Liver (tissue), 9 donors: ENCODE results near the gene DMD. TPM values are rescaled to one million over a fixed set of nuclear protein-coding genes. Genes with fewer than 3 reads are reported as not detected.

Experiments used
- DNase-seq: peaks from one replicate; pipeline ENCODE4 v3.0.0-alpha.2; 2017; ENCODE audit warnings: low spot score
- H3K27ac ChIP-seq, 2 donors: one replicate each; pipeline ENCODE4 v1.7.0; 2013; ENCODE audit warnings: inconsistent platforms in 2 of 2, low read length in 2 of 2, control low read depth in 1 of 2, low read depth in 1 of 2, mild to moderate bottlenecking in 1 of 2
- H3K27me3 ChIP-seq, 4 donors: one replicate each; pipeline versions ENCODE4 v1.6.1 to v1.7.0; 2013; ENCODE audit warnings: low read length in 3 of 4, inconsistent platforms in 1 of 4, mild to moderate bottlenecking in 1 of 4, moderate library complexity in 1 of 4; ENCODE audit not compliant: control insufficient read depth in 4 of 4, insufficient read depth in 4 of 4
- H3K36me3 ChIP-seq, 4 donors: one replicate each; pipeline versions ENCODE4 v1.6.1 to v1.7.0; 2013; ENCODE audit warnings: low read length in 3 of 4, mild to moderate bottlenecking in 3 of 4, low read depth in 1 of 4, moderate library complexity in 1 of 4; ENCODE audit not compliant: control insufficient read depth in 4 of 4, insufficient read depth in 3 of 4
- H3K4me1 ChIP-seq, 4 donors: one replicate each; pipeline versions ENCODE4 v1.6.1 to v1.7.0; 2013; ENCODE audit warnings: low read length in 3 of 4, mild to moderate bottlenecking in 3 of 4, moderate library complexity in 1 of 4; ENCODE audit not compliant: control insufficient read depth in 4 of 4, insufficient read depth in 4 of 4
- H3K4me3 ChIP-seq, 3 donors: one replicate each; pipeline versions ENCODE4 v1.6.1 to v1.7.0; 2013; ENCODE audit warnings: low read length in 3 of 3, control low read depth in 1 of 3, low read depth in 1 of 3, mild to moderate bottlenecking in 1 of 3
- H3K9ac ChIP-seq, 2 donors: one replicate each; pipeline ENCODE4 v1.7.0; 2013; ENCODE audit warnings: low read length in 2 of 2, mild to moderate bottlenecking in 2 of 2, moderate library complexity in 2 of 2, control low read depth in 1 of 2, low read depth in 1 of 2
- H3K9me3 ChIP-seq, 4 donors: one replicate each; pipeline versions ENCODE4 v1.6.1 to v1.7.0; 2013; ENCODE audit warnings: low read length in 3 of 4; ENCODE audit not compliant: control insufficient read depth in 4 of 4
- ATF3 ChIP-seq: IDR thresholded peaks from 2 replicates; pipeline ENCODE4 v1.6.1; 2016; ENCODE audit warnings: antibody characterized with exemption
- CTCF ChIP-seq: fragments of 150-350 bp; IDR thresholded peaks from 2 replicates; pipeline ENCODE4 v1.5.1; 2017; ENCODE audit warnings: improper control_type of control experiment, low read depth, low read length; ENCODE audit not compliant: missing input control
- EGR1 ChIP-seq, 2 donors: IDR thresholded peaks; 2 replicates each; pipeline ENCODE4 v1.6.1; 2016 to 2018; ENCODE audit warnings: antibody characterized with exemption in 2 of 2, low read depth in 2 of 2
- FOXA2 ChIP-seq: IDR thresholded peaks from 2 replicates; pipeline ENCODE4 v1.6.1; 2016; ENCODE audit warnings: antibody characterized with exemption
- GABPA ChIP-seq, 2 donors: IDR thresholded peaks in 1 of 2; conservative IDR thresholded peaks in 1 of 2; 2 replicates each; pipeline ENCODE4 v1.6.1; 2016; ENCODE audit warnings: antibody characterized with exemption in 2 of 2, mild to moderate bottlenecking in 1 of 2, moderate library complexity in 1 of 2
- HNF4A ChIP-seq, 2 donors: conservative IDR thresholded peaks; 2 replicates each; pipeline ENCODE4 v1.6.1; 2016; ENCODE audit warnings: antibody characterized with exemption in 2 of 2, mild to moderate bottlenecking in 2 of 2
- HNF4G ChIP-seq: IDR thresholded peaks from 2 replicates; pipeline ENCODE4 v1.6.1; 2016; ENCODE audit warnings: antibody characterized with exemption
- JUND ChIP-seq, 2 donors: IDR thresholded peaks; 2 replicates each; pipeline ENCODE4 v1.6.1; 2016; ENCODE audit warnings: antibody characterized with exemption in 2 of 2
- MAX ChIP-seq: IDR thresholded peaks from 2 replicates; pipeline ENCODE4 v1.6.1; 2016; ENCODE audit warnings: antibody characterized with exemption
- NR2F2 ChIP-seq: IDR thresholded peaks from 2 replicates; pipeline ENCODE4 v1.6.1; 2016; ENCODE audit warnings: antibody characterized with exemption
- RAD21 ChIP-seq, 2 donors: IDR thresholded peaks; 2 replicates each; pipeline ENCODE4 v1.6.1; 2016; ENCODE audit warnings: antibody characterized with exemption in 2 of 2, mild to moderate bottlenecking in 2 of 2
- REST ChIP-seq: IDR thresholded peaks from 2 replicates; pipeline ENCODE4 v1.6.1; 2016; ENCODE audit warnings: antibody characterized with exemption, mild to moderate bottlenecking
- RXRA ChIP-seq, 2 donors: IDR thresholded peaks; 2 replicates each; pipeline ENCODE4 v1.6.1; 2017 to 2018; ENCODE audit warnings: antibody characterized with exemption in 2 of 2, mild to moderate bottlenecking in 1 of 2
- SP1 ChIP-seq: IDR thresholded peaks from 2 replicates; pipeline ENCODE4 v1.6.1; 2018; ENCODE audit warnings: antibody characterized with exemption, mild to moderate bottlenecking
- TAF1 ChIP-seq: conservative IDR thresholded peaks from 2 replicates; pipeline ENCODE4 v1.6.1; 2016; ENCODE audit warnings: antibody characterized with exemption, mild to moderate bottlenecking
- YY1 ChIP-seq: IDR thresholded peaks from 2 replicates; pipeline ENCODE4 v1.6.1; 2016; ENCODE audit warnings: antibody characterized with exemption, mild to moderate bottlenecking
- ZBTB33 ChIP-seq: IDR thresholded peaks from 2 replicates; pipeline ENCODE4 v1.6.1; 2016; ENCODE audit warnings: antibody characterized with exemption
- WGBS: extraction: QIAGEN DNeasy Blood & Tissue Kit; methylation state at CpG from one replicate; pipeline ENCODE4 v1.1.7; 2013; 5-methylcytosine and 5-hydroxymethylcytosine counted together
- polyA plus RNA-seq, 2 donors: library from polyadenylated mRNA; stranded (reverse) in 1 of 2; unstranded in 1 of 2; fragments of 200-250 nt in 1 of 2; fragments of >200 nt in 1 of 2; fragmentation: Nextera tagmentation in 1 of 2; extraction: Ambion mirVana in 1 of 2; gene quantifications; one replicate each; pipeline versions ENCODE4 v1.2.1 to v1.2.3, GENCODE V29; 2013 to 2015
- total RNA-seq, 2 donors: library from RNA; depleted of rRNA; stranded (reverse); fragments of >200 nt; gene quantifications; one replicate each; pipeline ENCODE4 v1.2.3, GENCODE V29; 2014
- donor health status: healthy.
- donor health status: healthy.
- donor health status: healthy.
- donor health status: healthy.
- donor health status: healthy.

DMD gene
- total and polyA plus RNA-seq, 4 donors = 14.6 to 61.9 (median 23.9) TPM

GRCh38 chrX:31934842-31935370 is 1276.4 kb downstream of the DMD start:
- H3K4me1 ChIP-seq = peaks cover 0 to 6% (median 0%) of the 10 kb centered on the region in 4 donors
- H3K27me3 ChIP-seq = no peaks in the 10 kb centered on the region
- WGBS = 28% methylated on average over 5 of the region's 5 CpGs
- H3K27ac ChIP-seq = peak overlapping the region in 1 of 2 donors; percentile 61
- H3K4me3 ChIP-seq = peak overlapping the region in 1 of 3 donors; percentile 20
- TF ChIP-seq ZBTB33 (no peak), YY1 (peak; percentile 18), HNF4A (conservative IDR thresholded peaks at IDR 0.05) (peak in 1 of 2 donors; percentile 0), FOXA2 (no peak), MAX (no peak)
- H3K9me3 ChIP-seq = no peaks in the 10 kb centered on the region
- no peak for DNase-seq
- H3K36me3 ChIP-seq = no peaks in the 10 kb centered on the region
- no peak overlapping the region for H3K9ac ChIP-seq

GRCh38 chrX:31934015-31934414 is 1277.3 kb downstream of the DMD start:
- Histone ChIP-seq H3K9ac (peak overlapping the region in 1 of 2 donors; percentile 31), H3K36me3 (no peaks in the 10 kb centered on the region), H3K4me3 (no peak overlapping the region), H3K27ac (peak overlapping the region in 1 of 2 donors; percentile 61), H3K4me1 (peaks cover 0 to 6% (median 2%) of the 10 kb centered on the region in 4 donors), H3K27me3 (no peaks in the 10 kb centered on the region), H3K9me3 (no peaks in the 10 kb centered on the region)
- 45% methylated on average over 3 of the region's 3 CpGs for WGBS
- TF ChIP-seq YY1 (no peak), CTCF (no peak), FOXA2 (no peak), TAF1 (no peak), REST (no peak), SP1 (no peak), ATF3 (no peak), RXRA (IDR thresholded peaks at IDR 0.05) (no peak), NR2F2 (no peak), RAD21 (IDR thresholded peaks at IDR 0.05) (no peak), HNF4G (no peak), GABPA (IDR thresholded peaks at IDR 0.05 in 1 of 2, conservative IDR thresholded peaks at IDR 0.05 in 1 of 2) (no peak), EGR1 (IDR thresholded peaks at IDR 0.05; ENCODE audit: low read depth in 2 of 2) (no peak), JUND (IDR thresholded peaks at IDR 0.05) (no peak)
- DNase-seq = no peak
